Activated T-helper 1 cell treated with anti-CD3 and anti-CD28 coated beads, Interleukin-12 subunit alpha, Interleukin-12 subunit beta, Interleukin-2, Interleukin-4 antibody, amounts not matched to agents 30 ng/mL and 10 ng/mL and 1 ng/mL, durations not matched to agents 14 hours and 24 hours and 36 hours (primary cell): Measurements from ENCODE around the gene ACCS. TPM values are rescaled to one million over a fixed set of nuclear protein-coding genes. Genes with fewer than 3 reads are reported as not detected.
A peak's percentile ranks its signal among the peaks of the same experiment; 100 is the strongest.

Experiments used
- DNase-seq: peaks from one replicate; pipeline ENCODE4 v3.0.0; 2021; ENCODE audit warnings: low spot score
- H3K27ac Mint-ChIP-seq: one replicate; pipeline ENCODE4 v1.8.0; 2021; ENCODE audit warnings: mild to moderate bottlenecking, mixed read lengths
- H3K27me3 Mint-ChIP-seq: one replicate; pipeline ENCODE4 v1.8.0; 2022; ENCODE audit warnings: mild to moderate bottlenecking, moderate library complexity, mixed read lengths; ENCODE audit not compliant: insufficient read depth
- H3K36me3 Mint-ChIP-seq: one replicate; pipeline ENCODE4 v1.8.0; 2021; ENCODE audit warnings: low read depth, mixed read lengths
- H3K4me1 Mint-ChIP-seq: one replicate; pipeline ENCODE4 v1.8.0; 2021; ENCODE audit warnings: low read depth, mixed read lengths
- H3K4me3 Mint-ChIP-seq: one replicate; pipeline ENCODE4 v1.8.0; 2021; ENCODE audit warnings: mild to moderate bottlenecking, moderate library complexity, mixed read lengths
- H3K9me3 Mint-ChIP-seq: one replicate; pipeline ENCODE4 v1.8.0; 2021; ENCODE audit warnings: mixed read lengths
- intact Hi-C: fragments of 100-400 bp; cut with micrococcal nuclease; formaldehyde crosslinking; loops from one replicate; pipeline ENCODE4 v1.15.1; 2024
- total RNA-seq: library from RNA; stranded (reverse); gene quantifications from 2 replicates; pipeline ENCODE4 v1.2.3, GENCODE V29; 2022

ACCS gene
- total RNA-seq, 1 donor from 2014 or later = 18.1 TPM

DNA sequence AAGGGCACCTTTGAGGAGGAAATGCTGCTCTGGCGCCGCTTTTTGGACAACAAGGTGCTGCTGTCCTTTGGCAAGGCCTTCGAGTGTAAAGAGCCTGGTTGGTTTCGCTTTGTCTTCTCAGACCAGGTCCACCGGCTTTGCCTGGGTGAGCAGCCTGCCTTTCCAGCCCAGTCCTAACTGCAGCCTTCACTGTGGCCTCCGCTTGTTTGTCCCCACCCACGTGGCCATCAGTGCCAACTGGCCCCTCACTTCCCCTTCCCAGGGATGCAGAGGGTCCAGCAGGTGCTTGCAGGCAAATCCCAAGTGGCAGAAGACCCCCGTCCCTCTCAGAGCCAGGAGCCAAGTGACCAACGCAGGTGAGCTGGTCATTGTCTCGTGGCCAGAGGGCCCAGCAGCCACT lies 17.4 kb downstream of the ACCS start:
- intact Hi-C loops = no loop called here
- no peak overlapping the region for H3K27ac Mint-ChIP-seq
- no peak overlapping the region for H3K4me3 Mint-ChIP-seq

DNA sequence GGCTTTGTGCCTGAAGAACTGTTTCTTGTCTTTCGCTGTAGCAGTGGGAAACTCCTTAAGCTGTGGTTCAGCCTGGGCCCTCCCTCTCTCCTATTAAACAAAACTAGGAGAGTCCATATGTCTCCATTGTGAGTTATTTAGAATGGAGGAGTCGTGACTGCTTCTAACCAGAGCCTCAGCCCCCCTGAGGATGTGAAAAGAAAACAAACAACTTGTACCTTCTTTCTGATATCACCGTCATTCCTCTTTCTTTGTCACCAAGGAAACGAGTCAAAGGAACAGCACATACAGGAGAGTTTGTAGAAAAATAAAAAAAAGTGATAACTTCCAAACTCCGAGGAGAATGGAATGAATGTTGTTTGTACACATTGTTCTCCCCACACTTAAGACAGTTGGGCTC lies 17.8 kb downstream of the ACCS start:
- Mint-ChIP-seq H3K9me3 (peaks cover 5% of the 10 kb centered on the region), H3K36me3 (peaks cover 16% of the 10 kb centered on the region), H3K4me3 (no peak overlapping the region), H3K27ac (no peak overlapping the region), H3K4me1 (peaks cover 15% of the 10 kb centered on the region), H3K27me3 (no peaks in the 10 kb centered on the region)
- intact Hi-C loops = no loop called here
- no peak for DNase-seq

More for the DNA sequence above, 17.4 kb downstream of the ACCS start:
- H3K4me1 Mint-ChIP-seq = peaks cover 10% of the 10 kb centered on the region
- peaks cover 5% of the 10 kb centered on the region for H3K9me3 Mint-ChIP-seq
- H3K27me3 Mint-ChIP-seq = no peaks in the 10 kb centered on the region
- H3K36me3 Mint-ChIP-seq = peaks cover 16% of the 10 kb centered on the region
- no peak for DNase-seq

DNA sequence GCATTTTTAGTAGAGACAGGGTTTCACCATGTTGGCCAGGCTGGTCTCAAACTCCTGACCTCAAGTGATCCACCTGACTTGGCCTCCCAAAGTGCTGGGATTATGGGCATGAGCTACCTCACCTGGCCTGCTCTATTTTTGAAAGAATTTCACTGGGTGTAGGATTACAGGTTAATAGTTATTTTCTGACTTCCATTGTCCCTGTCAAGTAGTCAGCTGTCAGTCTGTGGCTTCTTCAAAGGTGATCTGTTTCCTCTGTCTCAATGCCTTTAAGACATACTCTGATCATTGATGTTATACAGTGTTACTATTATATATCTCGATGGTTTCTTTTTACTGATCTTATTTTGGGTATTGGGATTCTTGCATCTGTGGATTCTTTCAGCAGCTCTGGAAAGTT lies 19.3 kb downstream of the ACCS start:
- Mint-ChIP-seq H3K9me3 (peaks cover 5% of the 10 kb centered on the region), H3K36me3 (peaks cover 18% of the 10 kb centered on the region), H3K4me3 (no peak overlapping the region), H3K4me1 (peaks cover 18% of the 10 kb centered on the region), H3K27me3 (no peaks in the 10 kb centered on the region), H3K27ac (no peak overlapping the region)
- DNase-seq = no peak
- intact Hi-C loops = no loop called here

DNA sequence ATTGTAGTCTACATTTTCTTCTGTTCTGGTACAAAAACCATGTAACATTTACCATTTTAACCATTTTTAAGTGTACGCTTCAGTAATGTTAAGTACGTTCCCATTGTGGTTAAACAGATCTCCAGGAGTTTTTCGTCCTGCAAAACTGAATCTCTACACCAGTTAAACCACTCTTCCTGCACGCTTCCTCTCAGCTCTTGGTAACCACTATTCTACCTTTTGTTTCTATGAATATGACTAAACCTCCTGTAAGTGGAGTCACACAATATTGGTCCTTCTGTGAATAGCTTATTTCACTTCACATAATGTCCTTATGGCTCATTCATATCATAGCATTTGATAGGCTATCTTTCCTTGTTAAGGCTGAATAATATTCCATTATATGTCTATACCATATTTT lies 22.3 kb downstream of the ACCS start:
- intact Hi-C loops = no loop called here
- Mint-ChIP-seq H3K9me3 (peaks cover 5% of the 10 kb centered on the region), H3K4me3 (no peak overlapping the region), H3K4me1 (peaks cover 18% of the 10 kb centered on the region), H3K36me3 (peaks cover 16% of the 10 kb centered on the region), H3K27me3 (no peaks in the 10 kb centered on the region), H3K27ac (no peak overlapping the region)
- DNase-seq = no peak

DNA sequence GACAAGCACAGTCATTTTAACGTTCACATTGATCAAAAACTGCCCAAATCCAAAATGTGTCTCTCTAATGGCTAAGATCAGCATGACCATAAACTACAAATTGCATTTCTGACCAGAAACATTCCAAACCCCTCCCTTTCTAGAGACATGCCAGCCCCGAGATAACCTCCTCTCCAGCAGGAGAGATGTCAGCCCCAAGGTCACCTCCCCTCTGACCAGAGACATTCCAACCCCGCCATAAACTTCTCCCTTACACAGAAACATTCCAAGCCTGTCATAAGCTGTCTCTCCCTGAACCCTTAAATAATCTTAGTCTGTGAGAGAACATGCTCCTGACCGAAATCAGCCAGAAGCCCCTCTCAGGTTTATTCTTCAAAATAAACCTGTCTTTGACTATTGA lies 22.8 kb downstream of the ACCS start:
- Mint-ChIP-seq H3K9me3 (peaks cover 5% of the 10 kb centered on the region), H3K27me3 (no peaks in the 10 kb centered on the region), H3K4me3 (no peak overlapping the region), H3K4me1 (peaks cover 18% of the 10 kb centered on the region), H3K27ac (no peak overlapping the region), H3K36me3 (peaks cover 14% of the 10 kb centered on the region)
- intact Hi-C loops = no loop called here
- no peak for DNase-seq

DNA sequence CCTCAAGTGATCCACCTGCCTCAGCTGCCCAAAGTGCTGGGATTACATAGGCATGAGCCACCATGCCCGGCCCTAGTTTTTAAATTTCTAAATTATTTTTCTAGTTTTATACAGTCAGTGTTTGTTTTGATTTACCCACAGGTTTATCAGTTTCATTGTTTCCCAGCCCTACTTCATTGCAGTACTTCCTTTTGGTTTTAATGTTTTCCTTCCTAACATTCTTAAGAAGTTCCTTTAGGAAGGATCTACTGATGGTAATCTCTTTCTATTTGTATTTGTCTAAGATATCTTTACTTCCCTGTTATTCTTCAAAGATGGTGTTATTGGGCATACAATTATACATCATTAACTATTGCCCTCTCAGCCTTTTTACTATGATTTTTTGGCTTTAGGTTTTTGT lies 24.5 kb downstream of the ACCS start:
- Mint-ChIP-seq H3K9me3 (peaks cover 3% of the 10 kb centered on the region), H3K27me3 (no peaks in the 10 kb centered on the region), H3K4me3 (no peak overlapping the region), H3K27ac (no peak overlapping the region), H3K36me3 (peaks cover 8% of the 10 kb centered on the region), H3K4me1 (peaks cover 33% of the 10 kb centered on the region)
- intact Hi-C loops = loop anchor here (10.0 kb wide), 1 partner anchor 864 kb away; the partner anchor contains the start of gene TP53I11
- DNase-seq = no peak

DNA sequence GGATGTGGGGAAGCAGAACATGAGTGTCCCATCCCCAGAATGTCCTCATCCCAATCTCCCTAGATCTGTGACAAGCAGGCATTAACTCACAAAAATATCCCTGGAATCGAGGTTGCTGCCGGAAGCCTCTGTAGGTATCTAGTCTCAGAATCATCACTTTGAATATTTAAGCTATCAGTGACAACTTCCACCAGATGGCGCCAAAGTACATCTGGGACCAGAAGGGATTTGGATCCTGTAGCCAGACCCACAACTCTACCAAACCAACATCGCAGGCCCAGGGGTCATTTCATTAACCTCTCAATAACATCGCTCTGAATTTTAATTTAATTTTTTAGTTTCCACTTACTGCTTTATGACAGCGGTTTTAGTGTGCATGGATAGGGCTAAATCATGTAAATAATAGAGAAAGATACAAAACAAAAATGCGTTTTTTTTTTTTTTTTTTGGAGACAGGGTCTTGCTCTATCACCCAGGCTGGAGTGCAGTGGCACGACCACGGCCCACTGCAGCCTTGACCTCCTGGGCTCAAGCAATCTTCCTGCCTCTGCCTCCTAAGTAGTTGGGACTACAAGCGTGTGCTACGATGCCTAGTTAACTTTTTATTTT lies 28.3 kb downstream of the ACCS start:
- Mint-ChIP-seq H3K4me3 (peak overlapping the region; percentile 69), H3K4me1 (peaks cover 30% of the 10 kb centered on the region), H3K27ac (peak overlapping the region; percentile 10), H3K36me3 (peaks cover 4% of the 10 kb centered on the region), H3K9me3 (no peaks in the 10 kb centered on the region), H3K27me3 (no peaks in the 10 kb centered on the region)
- DNase-seq = peak; percentile 65
- intact Hi-C loops = loop anchor here (1.0 to 10.0 kb wide), 8 partner anchors 16 to 860 kb away; partner anchors contain the start of genes ACCS, API5, C11orf96 and TP53I11

DNA sequence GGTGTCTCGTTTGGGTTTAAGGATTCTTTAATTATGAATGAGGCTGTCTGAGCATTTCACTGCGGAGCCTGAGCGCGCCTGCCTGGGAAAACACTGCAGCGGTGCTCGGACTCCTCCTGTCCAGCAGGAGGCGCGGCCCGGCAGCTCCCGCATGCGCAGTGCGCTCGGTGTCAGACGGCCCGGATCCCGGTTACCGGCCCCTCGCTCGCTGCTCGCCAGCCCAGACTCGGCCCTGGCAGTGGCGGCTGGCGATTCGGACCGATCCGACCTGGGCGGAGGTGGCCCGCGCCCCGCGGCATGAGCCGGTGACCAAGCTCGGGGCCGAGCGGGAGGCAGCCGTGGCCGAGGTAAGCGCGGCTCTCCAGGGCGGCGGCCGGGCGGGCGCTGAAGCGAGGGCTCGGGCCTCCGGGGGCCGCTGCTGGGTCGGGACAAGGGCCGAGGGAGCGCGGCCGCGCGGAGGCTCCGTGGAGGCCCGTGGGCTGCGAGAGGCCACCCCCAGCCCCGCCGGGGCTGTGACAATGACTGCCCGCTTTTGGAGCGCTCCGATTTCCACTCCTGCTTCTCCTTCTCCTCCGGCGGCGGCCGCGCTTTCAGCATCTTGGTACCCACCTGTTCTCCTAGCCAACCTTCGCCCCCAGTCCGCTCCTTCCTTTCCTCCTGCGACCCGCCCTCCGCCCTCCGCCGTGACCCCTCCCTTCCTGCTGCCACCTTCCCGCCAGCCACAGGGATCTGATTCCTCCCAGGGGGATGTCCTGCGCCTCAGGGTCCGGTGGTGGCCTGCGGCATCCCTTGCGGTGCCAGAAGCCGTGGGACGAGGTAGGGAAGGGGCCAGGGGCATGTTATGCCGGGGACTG lies 29.7 kb downstream of the ACCS start, which contains the start of gene EXT2:
TSS of gene EXT2 (plus strand) at position 173 of the 854 bp plus-strand sequence. CDS start 12,035 bp downstream, outside the sequence.
- no peaks in the 10 kb centered on the region for H3K27me3 Mint-ChIP-seq
- H3K9me3 Mint-ChIP-seq = no peaks in the 10 kb centered on the region
- intact Hi-C loops = loop anchor here (2.0 to 10.0 kb wide), 4 partner anchors 153 to 859 kb away; partner anchors contain the start of genes API5, C11orf96 and TP53I11
- peak within 1 kb of the TSS; percentile 87 for H3K4me3 Mint-ChIP-seq
- H3K27ac Mint-ChIP-seq = peak within 1 kb of the TSS; percentile 50
- peak; percentile 82 for DNase-seq
- H3K4me1 Mint-ChIP-seq = peaks cover 30% of the 10 kb centered on the region
- H3K36me3 Mint-ChIP-seq = peaks cover 8% of the 10 kb centered on the region

DNA sequence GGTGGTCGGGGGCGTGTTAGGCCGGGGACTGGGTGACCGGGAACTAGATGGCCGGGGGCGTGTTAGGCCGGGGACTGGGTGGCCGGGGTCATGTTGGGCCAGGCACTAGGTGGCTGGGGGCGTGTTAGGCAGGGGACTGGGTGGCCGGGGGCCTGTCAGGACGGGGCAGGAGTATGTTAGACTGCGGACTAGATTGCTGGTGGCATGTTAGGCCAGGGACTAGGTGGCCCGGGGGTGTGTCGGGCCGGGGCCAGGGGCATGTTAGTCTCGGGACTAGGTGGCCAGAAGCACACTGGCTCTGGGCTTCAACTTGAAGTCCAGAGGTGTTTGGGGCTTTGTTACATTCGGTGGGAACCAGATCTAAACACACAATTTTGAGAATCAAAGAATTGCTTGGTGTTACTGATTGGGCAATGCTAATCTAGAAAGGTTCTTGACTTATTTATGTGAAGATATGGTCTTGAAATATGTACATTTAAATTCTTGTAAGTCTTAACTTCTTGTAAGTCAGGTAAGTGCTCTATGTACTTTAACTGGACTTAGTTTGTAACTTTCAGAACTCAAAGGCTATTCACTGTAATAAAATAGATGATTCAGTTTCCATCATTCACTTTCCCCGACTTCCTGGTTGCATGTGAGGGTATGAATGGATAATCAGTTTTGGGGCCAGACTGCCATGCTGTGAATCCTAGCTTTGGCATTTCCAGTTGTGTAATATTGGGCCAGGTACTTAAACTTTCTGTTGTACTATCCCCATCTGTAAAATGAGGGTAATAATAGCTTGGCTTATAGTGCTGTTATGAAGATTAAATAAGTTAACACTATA lies 30.5 kb downstream of the ACCS start:
- Mint-ChIP-seq H3K4me1 (peaks cover 30% of the 10 kb centered on the region), H3K4me3 (peak overlapping the region; percentile 87), H3K36me3 (peaks cover 8% of the 10 kb centered on the region), H3K9me3 (no peaks in the 10 kb centered on the region), H3K27ac (no peak overlapping the region), H3K27me3 (no peaks in the 10 kb centered on the region)
- intact Hi-C loops = loop anchor here (10.0 kb wide), 1 partner anchor 858 kb away; the partner anchor contains the start of gene TP53I11
- DNase-seq = no peak

DNA sequence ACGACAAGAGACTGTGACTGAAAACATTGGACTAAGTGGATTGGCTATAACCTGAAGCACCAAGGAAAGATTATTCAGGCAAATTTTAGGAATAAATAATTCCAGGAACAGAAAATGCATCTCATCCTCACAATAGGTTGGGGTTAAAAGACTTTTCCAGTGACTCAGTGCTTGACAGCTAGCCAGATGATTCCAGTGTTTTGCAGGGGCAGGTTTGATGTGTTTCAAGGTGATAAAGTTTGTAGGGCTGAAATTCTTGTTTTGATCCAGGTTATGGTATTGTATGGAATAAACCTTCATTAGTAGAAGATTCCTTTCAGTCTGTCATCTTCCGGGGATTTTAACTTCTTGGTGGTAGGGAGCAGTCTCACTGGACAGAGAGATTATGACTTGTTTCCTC lies 31.8 kb downstream of the ACCS start:
- Mint-ChIP-seq H3K36me3 (peaks cover 8% of the 10 kb centered on the region), H3K27ac (no peak overlapping the region), H3K9me3 (no peaks in the 10 kb centered on the region), H3K27me3 (no peaks in the 10 kb centered on the region), H3K4me3 (no peak overlapping the region), H3K4me1 (peaks cover 30% of the 10 kb centered on the region)
- intact Hi-C loops = loop anchor here (10.0 kb wide), 1 partner anchor 857 kb away; the partner anchor contains the start of gene TP53I11
- no peak for DNase-seq

DNA sequence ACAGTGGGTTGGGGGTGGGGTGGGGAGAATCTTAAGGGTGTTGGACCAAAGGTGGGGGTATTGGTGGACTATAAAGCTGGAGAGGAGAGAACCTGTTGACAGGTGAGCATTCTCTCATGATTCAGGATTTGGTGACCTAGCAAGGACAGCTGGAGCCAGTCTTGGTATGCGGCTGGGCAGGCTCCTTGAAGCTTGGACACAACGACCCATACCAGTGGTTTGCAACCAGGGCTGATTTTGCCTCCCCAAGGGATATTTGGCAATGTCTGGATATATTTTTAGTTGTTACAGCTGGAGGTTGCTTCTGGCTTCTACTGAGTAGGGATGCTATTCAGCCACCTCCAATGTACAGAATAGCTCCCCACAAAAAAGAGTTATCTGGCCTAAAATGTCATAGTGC lies 35.0 kb downstream of the ACCS start:
- Mint-ChIP-seq H3K4me1 (peaks cover 15% of the 10 kb centered on the region), H3K36me3 (peaks cover 12% of the 10 kb centered on the region), H3K9me3 (no peaks in the 10 kb centered on the region), H3K4me3 (no peak overlapping the region), H3K27ac (no peak overlapping the region), H3K27me3 (no peaks in the 10 kb centered on the region)
- intact Hi-C loops = no loop called here
- DNase-seq = no peak

DNA sequence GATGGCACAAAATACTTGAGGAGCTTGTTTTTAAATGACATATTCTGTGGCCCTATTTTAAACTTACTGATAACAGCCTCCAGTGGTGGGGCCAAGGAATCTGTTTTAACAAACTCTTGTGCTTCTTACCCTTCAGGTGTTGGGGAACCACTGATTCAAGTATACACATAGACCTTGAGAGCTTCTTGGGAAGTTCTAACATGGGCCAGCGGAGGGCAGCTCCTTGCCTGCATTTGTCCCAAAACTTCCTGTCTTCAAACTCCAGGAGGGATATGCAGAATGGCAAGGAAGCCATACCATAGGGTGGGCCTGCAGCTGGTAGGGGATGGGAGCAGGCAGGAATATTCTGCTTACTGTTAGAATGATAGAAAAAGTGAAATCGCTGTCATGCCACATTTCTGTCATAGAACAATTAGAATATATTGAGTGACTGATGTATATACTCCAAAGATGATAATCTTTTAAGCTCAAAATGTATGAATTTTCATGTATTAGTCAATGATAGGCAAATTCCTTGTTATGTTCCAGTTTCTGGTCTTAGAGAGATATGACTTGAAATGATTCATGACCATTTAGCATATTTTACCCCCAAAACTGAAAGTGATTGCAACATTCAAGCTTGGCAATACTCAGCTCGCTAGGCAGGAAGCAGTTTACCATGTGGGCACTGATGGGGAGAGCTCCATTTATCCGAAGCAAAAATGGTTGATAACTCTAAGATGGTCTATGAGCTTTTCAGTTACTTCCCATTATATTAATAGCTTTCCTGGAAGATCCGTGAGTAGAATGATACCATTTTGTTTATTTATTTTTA lies 38.6 kb downstream of the ACCS start:
- H3K9me3 Mint-ChIP-seq = no peaks in the 10 kb centered on the region
- H3K4me1 Mint-ChIP-seq = no peaks in the 10 kb centered on the region
- intact Hi-C loops = no loop called here
- DNase-seq = no peak
- H3K4me3 Mint-ChIP-seq = no peak overlapping the region
- peaks cover 12% of the 10 kb centered on the region for H3K36me3 Mint-ChIP-seq
- H3K27me3 Mint-ChIP-seq = no peaks in the 10 kb centered on the region
- no peak overlapping the region for H3K27ac Mint-ChIP-seq
